Measurements from ENCODE around the gene VAV3. TPM values are rescaled to one million over a fixed set of nuclear protein-coding genes. Genes with fewer than 3 reads are reported as not detected.
"Not testable (repeated sequence)": the region's sequence is repeated elsewhere in the genome, so short reads cannot be mapped to it uniquely, and the experiment has no call there.

The VAV3 gene
- total RNA-seq, 1 donor from 2014 or later, result 4.5 TPM

DNA sequence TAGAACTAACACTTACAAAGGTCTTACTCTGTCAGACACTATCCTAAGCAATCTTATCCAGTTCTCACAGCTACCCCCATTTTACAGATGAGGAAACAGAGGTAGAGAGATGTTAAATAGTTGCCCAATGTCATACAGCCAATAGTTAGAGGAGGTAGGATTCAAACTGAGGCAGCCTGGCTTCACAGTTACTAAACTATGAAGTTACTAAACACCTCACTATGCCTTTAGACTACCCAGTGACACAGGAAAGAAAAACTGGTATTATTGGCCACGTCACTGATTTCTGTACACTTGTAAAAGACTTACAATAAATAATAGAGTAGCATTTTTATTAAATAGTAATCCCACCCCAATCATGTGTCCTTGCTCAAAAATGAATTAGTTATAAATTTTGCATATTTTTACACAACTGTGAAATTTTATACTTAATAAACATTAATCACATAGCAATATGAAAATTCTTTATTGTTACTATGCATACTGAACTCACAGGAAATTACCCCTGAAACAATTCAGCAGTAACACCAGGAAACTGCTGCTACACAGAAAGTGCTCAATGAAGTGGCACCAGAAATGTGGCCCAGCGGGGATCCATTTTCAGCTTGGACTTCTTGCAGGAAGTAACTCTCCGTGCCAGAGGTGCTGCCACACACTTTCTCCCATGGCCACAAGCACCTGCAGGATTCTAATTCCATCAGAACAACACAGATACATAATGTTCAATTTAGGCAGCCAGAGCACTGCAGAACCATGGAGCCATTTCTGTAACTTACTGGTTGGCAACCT, 69.4 kb downstream of the VAV3 start:
- FAIRE-seq, result no peak
- no peak for DNase-seq (ENCODE audit: low spot score in 2 of 2)

DNA sequence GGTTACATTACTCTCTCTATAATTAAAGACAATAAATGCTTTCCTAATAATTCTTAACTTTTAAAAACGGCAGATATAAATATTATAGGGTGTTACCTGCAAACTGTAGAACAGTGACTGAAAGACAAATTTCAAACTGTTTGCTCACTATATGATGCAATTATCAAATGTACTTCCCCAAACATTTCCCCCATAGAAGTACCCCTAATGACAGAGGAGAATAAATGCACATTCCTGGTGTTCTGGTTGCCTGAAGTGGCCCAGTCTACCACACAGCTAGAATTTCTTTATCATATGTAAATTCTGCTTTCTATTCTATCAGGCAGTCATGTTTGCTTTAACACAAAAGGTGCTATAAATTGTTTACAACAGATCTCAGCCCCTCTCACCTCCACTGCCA, 70.4 kb downstream of the VAV3 start:
- DNase-seq (ENCODE audit: low spot score in 2 of 2), result no peak
- no peak for FAIRE-seq

DNA sequence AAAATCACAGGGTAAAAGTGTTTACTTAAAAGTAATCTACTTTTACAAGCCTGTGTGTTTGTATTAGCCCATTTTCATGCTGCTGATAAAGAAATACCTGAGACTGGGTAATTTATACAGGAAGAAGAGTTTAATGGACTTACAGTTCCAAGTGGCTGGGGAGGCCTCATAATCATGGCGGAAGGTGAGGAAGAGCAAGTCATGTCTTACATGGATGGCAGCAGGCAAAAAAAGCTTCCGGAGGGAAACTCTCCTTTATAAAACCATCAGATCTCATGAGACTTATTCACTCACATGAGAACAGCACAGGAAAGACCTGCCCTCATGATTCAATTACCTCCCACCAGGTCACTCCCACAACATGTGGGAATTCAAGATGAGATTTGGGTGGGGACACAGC, 71.6 kb downstream of the VAV3 start:
- not testable (repeated sequence) for FAIRE-seq; DNase-seq (ENCODE audit: low spot score in 2 of 2)

DNA sequence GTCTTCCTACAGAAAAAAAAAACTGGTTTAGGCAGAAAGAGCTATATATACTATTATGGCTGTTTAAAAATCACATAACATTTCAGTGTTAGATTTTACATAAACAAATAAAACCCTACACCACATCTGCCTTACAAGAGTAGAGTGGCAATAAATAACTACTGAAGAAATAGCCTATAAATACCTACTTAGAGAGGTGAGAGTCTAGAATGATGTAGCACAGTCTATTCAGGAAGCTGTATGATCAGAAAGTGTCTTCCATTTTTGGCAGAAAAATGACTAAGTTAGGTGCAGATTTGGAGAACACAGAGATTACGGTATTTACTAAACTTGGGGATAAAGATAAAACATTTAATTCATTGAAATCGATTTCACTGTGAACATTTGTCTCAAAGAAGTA, 75.5 kb downstream of the VAV3 start:
- no peak for DNase-seq (ENCODE audit: low spot score in 2 of 2)
- FAIRE-seq, result no peak

DNA sequence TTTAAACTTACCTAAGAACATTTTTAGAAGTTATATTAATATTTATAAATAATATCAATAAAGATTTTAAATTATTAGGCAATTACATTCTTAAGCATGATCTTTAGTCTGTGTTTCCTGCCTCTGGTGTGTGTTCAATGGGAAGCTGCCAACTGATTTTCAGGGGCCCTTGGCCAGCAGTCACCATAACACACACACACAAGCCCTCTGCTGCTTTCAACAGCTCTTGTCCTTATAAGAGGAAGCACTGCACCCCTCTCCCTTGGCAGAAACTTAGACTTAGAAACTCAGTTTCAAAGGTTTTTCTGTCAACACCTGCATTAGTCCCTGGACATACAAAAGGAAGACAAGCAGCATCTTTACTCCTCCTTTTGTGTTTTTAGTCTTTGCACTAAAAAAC, 81.4 kb downstream of the VAV3 start:
- DNase-seq (ENCODE audit: low spot score in 2 of 2) (no peak), FAIRE-seq (no peak)

DNA sequence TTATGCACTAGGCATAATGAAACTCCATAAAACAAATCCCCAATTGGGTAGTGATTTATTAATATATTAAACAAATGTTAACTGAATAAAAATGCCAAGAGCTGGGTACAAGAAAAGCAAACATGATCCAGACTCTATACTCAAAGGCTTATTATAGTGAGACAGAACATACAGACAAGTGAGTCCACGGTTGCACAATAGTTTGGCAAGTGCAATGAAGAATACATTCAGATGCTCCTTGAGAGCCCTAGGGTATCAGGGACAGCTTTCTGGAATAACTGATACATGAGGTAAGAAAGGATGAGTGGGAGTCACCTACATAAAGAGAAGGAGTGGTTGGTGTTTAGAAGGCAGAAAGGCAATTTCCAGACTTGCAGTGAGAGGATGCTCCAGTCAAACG, 85.1 kb downstream of the VAV3 start:
- DNase-seq (ENCODE audit: low spot score in 2 of 2) (no peak), FAIRE-seq (no peak)

DNA sequence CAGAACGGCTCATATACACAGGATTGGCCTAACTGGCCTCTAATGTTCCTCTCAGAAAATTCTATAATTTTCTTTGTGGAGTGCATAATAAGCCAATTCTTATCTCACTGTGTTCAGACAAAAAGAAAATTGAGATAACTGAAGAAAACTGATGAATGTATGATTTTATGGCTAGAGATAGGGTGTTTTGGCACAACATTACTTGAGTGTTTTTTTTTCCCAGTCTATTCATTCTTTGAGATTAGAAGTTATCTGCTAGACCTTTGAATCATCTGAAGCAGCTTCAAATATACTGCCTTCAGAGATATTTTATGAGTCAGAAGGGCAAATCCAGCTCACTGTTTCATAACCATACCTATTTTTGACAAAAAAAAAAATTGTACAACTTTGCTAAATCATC, 85.6 kb downstream of the VAV3 start:
- FAIRE-seq (no peak), DNase-seq (ENCODE audit: low spot score in 2 of 2) (no peak)

DNA sequence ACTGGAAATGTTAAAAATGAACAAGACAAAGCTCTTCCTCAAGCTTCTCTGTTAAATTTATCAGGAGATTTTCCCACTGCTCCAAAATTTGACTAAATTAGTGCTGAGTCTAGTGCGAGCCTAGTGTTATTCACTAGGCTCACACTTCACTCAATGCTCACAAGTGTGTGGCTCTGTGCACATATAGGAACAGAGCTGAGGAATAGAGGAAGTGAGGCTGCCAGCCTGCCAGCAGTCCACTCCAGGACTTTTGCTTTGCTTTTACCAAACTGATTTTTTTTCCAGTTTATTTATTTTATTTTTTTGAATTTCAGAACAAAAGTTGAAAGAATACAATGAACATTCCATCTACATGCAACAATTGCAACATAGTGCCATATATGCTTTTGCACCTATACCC, 87.2 kb downstream of the VAV3 start:
- DNase-seq (ENCODE audit: low spot score in 2 of 2), result no peak
- no peak for FAIRE-seq

DNA sequence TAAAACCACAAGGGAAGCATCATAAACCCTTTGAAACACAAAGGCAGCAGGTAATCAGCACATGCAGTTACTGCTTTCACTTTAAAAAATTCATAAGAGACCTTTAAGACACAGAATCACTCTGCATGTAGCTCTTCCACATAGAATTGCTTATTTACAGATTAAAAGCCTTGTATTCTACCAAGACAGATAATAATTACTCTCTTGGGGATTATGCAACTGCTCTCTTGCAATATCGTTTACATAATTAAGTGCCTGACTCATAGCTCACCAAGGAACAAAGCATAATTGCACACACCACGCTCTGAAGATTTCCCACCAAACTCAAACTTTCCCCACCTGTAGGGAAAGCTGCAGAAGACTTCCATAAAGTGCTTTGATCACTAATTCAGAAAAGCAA, 87.9 kb downstream of the VAV3 start:
- FAIRE-seq (no peak), DNase-seq (ENCODE audit: low spot score in 2 of 2) (no peak)

DNA sequence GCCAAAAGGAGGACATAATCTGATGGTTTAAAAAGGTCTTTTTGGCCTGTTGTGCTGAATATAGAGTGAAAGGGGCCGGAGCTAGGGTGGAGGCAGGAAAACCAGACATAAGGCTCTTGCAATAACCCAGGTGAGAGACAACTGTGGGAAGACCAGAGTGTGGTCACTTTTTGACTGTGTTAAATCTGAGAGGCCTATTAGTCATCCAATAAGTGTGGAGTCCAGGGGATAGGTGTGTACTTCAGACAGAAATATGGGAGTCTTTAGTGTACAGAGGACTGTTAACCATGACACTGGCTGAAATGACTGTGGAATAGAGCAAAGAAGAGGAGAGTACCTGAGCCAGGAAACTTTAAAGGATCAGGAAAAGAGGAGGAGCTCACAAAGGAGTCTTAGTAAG, 89.3 kb downstream of the VAV3 start:
- DNase-seq (ENCODE audit: low spot score in 2 of 2) (no peak), FAIRE-seq (no peak)

DNA sequence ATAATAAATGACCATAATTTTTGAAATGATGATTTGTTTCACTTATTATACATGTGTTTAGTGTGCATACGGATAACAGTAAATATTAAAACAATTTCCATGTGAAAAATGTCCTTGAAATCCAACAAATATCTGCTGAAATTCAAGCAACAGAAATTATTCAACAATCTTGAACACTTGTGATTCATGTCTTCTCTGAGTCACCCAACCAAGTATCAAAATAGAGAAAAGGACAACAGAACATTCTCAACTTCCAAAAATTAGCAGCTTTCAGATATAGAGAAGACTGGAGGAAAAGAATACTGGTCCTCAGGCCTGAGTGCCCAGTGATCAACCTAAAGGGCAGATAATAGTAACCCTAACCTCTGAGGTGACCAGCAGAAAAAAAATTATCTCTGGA, 90.8 kb downstream of the VAV3 start:
- DNase-seq (ENCODE audit: low spot score in 2 of 2) (no peak), FAIRE-seq (no peak)

DNA sequence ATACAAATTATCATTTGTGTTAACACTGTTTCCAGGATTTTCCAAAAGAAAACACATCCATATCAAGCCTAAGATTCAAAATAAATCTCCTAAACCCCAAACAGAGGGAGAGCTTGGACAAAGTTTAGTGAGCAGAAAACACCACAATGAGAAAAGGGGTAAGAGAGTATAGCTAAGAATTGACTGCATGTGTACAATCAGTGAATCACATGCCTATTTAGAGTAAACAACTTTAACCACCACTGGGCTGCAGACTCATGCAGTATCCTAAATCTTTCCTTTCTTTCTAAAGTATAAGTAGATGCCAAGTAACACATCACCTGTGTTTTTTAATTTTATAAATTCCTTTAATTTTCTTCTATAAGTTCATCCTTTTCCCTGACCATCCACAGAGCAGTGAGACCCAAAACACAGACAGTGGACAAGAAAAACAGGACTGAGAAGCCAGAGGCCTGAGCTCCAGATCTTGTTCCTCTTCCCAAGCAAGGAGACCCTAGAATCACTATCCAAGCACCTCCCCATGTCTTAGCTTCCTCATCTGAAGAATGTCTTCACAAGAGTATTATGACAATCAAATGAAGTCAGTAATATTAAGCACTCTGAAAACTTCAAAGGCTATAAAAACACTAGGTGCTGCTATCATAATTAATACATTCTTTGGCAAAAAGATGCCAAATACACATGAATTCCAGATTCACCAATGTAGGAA, 93.1 kb downstream of the VAV3 start:
- no peak for FAIRE-seq
- DNase-seq (ENCODE audit: low spot score in 2 of 2), result no peak

DNA sequence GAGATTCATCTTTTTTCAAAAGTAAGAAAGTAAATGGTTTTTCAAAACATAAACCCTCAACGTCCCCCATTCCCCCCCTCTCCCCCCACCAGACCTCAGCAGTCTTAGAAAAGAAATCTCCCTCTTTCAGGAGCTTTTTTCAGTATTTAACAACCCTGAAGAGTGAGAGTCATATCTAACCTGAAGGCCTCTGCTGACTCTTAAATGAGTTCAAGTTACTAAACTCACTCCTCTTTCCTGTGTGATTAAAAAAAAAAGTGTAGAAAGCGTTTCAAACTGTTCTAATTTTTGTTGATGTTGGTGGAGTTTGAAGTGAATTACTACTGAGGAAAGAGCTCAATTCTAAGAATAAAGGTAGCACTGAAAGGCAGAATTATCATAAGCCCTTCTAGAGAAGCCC, 93.7 kb downstream of the VAV3 start:
- FAIRE-seq (no peak), DNase-seq (ENCODE audit: low spot score in 2 of 2) (no peak)

DNA sequence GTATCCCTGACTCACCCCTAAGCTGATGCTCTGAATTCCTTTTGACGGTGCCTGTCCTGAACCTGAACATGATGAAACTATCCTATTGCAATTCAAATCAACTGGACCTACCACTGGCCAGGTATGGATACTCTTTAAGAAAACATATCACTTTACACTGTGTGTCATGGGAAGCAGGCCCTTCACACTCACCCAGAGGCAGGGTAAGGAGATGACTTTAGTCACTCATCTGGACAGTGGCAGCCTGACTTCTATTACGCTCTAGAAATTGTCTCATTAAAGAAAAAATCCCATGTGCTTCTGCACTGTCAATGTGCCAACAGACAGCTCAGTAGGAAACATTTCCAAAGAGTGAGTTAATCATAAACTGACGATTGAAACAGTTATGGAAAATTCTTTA, 94.3 kb downstream of the VAV3 start:
- no peak for FAIRE-seq
- DNase-seq (ENCODE audit: low spot score in 2 of 2), result no peak

DNA sequence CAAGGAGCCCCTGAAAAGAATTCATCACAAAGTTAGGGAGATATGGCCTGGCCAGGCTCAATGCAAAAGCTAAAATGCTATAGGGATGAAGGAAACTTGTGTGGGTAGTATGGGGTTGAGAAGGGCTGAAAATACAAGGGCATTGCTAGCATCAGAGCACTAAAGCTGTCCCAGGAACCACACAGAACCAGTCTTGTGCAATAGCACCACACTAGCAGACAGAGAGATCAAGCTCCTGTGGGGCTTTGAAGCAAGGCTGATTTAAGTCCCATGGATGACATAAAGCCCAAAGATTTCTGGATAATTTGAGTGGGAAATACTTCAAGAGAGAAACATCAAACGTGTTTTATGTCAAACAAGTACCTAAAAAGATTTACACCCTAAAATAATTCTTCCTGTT, 97.1 kb downstream of the VAV3 start:
- no peak for FAIRE-seq
- DNase-seq (ENCODE audit: low spot score in 2 of 2), result no peak

DNA sequence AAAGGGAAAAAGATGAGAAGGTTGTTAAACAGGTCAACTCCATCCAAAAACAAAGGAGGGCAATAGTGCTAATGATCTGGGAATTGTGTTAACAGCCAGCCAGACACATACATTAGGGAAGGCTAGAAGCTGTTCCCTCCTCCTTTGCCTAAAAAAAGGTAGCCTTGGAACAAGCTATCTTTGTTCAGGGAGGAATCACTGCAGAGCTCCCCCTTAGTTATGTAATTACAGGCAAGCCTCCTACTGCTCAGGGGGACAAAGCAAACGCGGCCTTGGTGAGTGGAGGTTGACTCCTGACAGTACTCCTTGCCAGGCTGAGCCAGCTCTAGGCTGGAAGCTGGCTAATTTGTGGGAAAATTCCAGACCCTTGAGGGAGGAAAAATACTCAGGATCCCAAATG, 97.6 kb downstream of the VAV3 start:
- DNase-seq (ENCODE audit: low spot score in 2 of 2) (no peak), FAIRE-seq (no peak)

DNA sequence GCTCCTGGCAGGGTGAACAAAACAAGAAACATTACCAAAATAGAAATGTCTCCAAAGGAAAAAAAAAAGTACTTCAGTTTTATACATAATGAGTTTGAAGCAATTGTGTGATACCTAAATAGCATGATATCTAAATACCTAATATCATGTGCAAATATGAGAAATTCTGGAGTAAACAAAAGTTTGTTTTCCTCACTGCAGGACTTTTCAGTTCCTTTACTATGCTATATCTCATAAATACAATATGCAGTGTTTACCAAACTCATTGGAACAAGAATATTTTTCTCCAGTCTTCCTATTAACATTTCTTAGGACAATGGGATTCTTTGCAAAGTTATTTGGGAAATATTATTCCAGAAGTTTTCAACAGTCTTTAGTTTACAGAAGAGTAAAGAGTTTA, 98.1 kb downstream of the VAV3 start:
- no peak for FAIRE-seq

DNA sequence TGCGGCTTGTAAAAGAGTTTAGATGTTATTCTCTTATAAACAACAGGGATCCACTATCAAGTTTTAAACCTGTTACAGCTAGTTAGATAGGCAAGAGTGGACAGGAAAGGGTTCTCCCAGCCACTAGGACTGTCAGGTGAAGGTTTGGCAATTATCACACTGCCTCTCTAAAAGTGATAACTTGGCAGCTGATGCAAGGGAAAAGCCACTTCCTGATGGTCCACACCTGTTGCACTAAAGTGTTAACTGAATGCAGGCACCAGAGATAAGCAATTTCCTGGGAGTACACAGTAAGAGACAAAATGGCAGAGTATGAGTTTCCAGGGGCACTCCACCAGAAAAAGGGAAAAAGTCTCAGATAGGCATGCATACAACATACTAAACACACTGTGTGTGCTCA, 99.4 kb downstream of the VAV3 start:
- FAIRE-seq, result no peak

More for the DNA sequence above, 98.1 kb downstream of the VAV3 start:
- DNase-seq (ENCODE audit: low spot score in 2 of 2), result no peak

DNA sequence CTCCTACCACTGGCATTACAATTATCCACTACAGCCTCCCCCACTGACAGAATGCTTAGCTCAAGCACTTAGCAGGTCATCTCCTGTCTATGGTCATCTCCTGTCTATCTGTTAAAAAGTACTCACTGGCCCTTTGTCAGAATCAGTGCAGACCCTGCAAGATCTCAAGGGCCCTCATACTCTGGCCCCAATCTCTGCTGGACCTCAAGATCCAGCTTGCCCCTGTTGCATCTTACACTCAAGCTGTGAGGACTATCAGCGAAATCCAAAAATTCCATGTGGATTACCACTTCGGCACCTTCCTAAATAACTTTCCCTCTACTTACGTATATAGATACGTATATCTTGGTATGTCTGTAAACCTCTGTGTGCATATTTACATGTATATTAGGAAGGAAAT, 101.6 kb downstream of the VAV3 start:
- no peak for DNase-seq (ENCODE audit: low spot score in 2 of 2)
- no peak for FAIRE-seq

More for the DNA sequence above, 99.4 kb downstream of the VAV3 start:
- no peak for DNase-seq (ENCODE audit: low spot score in 2 of 2)

DNA sequence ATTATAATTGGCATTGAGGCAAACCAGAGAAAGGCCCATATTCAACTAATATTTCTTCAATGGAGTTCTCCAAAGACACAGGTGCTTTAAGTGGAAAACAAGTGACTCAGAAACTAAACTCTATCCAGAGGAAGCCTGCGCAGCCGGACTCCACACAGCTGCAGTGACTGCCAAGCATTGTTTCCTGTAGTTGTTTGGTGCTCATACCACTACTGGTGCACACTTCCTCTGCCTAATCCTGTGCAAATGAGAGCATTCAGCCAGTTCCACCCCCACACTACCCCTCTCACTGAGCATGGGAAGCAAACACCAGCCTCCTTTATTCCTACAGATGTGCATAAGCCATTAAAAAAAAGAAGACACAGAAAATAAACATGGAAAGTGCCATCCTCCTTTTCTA, 102.9 kb downstream of the VAV3 start:
- FAIRE-seq (no peak), DNase-seq (ENCODE audit: low spot score in 2 of 2) (no peak)

DNA sequence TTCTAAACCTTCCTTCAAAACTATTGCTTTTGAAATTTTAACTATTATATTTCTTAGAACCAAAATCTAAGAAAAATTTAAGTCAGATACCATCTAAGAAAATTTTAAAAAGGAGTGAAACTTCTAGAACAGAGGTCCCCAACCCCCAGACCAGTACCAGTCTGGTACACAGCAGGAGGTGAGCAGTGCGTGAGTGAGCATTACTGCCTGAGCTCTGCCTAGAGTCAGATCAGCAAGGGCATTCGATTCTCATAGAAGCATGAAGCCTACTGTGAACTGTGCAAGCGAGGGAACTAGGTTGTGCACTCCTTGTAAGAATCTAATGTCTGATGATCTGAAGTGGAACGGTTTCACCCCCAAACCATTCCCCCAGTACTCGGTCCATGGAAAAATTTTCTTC, 106.7 kb downstream of the VAV3 start:
- FAIRE-seq, result no peak

DNA sequence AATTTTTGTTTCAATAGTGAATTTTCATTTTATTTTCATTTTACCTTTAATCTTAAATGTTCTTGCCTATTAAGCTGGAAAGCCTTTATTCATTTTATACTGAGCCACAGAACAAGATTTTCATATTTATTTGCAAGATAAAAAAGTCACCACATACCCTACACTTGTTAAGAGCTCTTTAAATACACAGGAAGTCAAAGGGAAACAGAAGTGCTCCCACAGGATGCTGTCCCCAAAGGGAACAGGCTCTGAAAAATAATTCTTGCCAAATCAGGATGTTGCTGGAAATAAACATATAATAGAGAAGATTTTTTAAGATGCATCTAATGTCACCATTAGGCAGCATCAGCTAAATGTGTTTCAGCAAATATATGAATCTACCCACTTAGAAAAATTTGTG, 113.6 kb downstream of the VAV3 start:
- FAIRE-seq (no peak), DNase-seq (ENCODE audit: low spot score in 2 of 2) (no peak)

More for the DNA sequence above, 106.7 kb downstream of the VAV3 start:
- no peak for DNase-seq (ENCODE audit: low spot score in 2 of 2)

Data from frontal cortex (tissue), 4 donors.